Rectal smooth muscle tissue (tissue), 1 donor: ENCODE data around the gene SMCO2.

Source experiments
- H3K27ac ChIP-seq: one replicate; pipeline ENCODE4 v1.7.0; 2013; ENCODE audit warnings: low read depth, low read length, inconsistent platforms
- H3K27me3 ChIP-seq: one replicate; pipeline ENCODE4 v1.7.0; 2013; ENCODE audit warnings: low read length; ENCODE audit not compliant: control insufficient read depth, insufficient read depth
- H3K36me3 ChIP-seq: one replicate; pipeline ENCODE4 v1.7.0; 2013; ENCODE audit warnings: low read length; ENCODE audit not compliant: control insufficient read depth, insufficient read depth
- H3K4me1 ChIP-seq: one replicate; pipeline ENCODE4 v1.7.0; 2013; ENCODE audit warnings: low read length; ENCODE audit not compliant: control insufficient read depth, insufficient read depth
- H3K4me3 ChIP-seq: one replicate; pipeline ENCODE4 v1.7.0; 2013; ENCODE audit warnings: low read length
- H3K9ac ChIP-seq: one replicate; pipeline ENCODE4 v1.7.0; 2013; ENCODE audit warnings: low read length

SMCO2 gene

GRCh38 chr12:27488479-27488878, 41.9 kb downstream of the SMCO2 start:
- no peak overlapping the region for H3K4me3 ChIP-seq
- H3K4me1 ChIP-seq = no peaks in the 10 kb centered on the region
- no peak overlapping the region for H3K27ac ChIP-seq
- H3K36me3 ChIP-seq = no peaks in the 10 kb centered on the region
- H3K27me3 ChIP-seq = no peaks in the 10 kb centered on the region
- H3K9ac ChIP-seq = no peak overlapping the region

GRCh38 chr12:27491226-27491625, 44.7 kb downstream of the SMCO2 start:
- Histone ChIP-seq H3K4me3 (no peak overlapping the region), H3K27me3 (no peaks in the 10 kb centered on the region), H3K9ac (no peak overlapping the region), H3K4me1 (no peaks in the 10 kb centered on the region), H3K36me3 (no peaks in the 10 kb centered on the region), H3K27ac (no peak overlapping the region)

GRCh38 chr12:27493260-27493940, 46.9 kb downstream of the SMCO2 start:
- Histone ChIP-seq H3K27ac (no peak overlapping the region), H3K4me1 (no peaks in the 10 kb centered on the region), H3K9ac (no peak overlapping the region), H3K36me3 (no peaks in the 10 kb centered on the region), H3K4me3 (no peak overlapping the region), H3K27me3 (no peaks in the 10 kb centered on the region)

- no peaks in the 10 kb centered on the region for H3K36me3 ChIP-seq
- H3K9ac ChIP-seq = no peak overlapping the region
- no peaks in the 10 kb centered on the region for H3K27me3 ChIP-seq
- no peaks in the 10 kb centered on the region for H3K4me1 ChIP-seq
- no peak overlapping the region for H3K27ac ChIP-seq
- H3K4me3 ChIP-seq = no peak overlapping the region
Measured at GRCh38 chr12:27497446-27497845, 50.9 kb downstream of the SMCO2 start.

- Histone ChIP-seq H3K36me3 (no peaks in the 10 kb centered on the region), H3K4me3 (no peak overlapping the region), H3K9ac (no peak overlapping the region), H3K4me1 (no peaks in the 10 kb centered on the region), H3K27me3 (no peaks in the 10 kb centered on the region), H3K27ac (no peak overlapping the region)
Measured at GRCh38 chr12:27498149-27498548, 51.6 kb downstream of the SMCO2 start.

DNA sequence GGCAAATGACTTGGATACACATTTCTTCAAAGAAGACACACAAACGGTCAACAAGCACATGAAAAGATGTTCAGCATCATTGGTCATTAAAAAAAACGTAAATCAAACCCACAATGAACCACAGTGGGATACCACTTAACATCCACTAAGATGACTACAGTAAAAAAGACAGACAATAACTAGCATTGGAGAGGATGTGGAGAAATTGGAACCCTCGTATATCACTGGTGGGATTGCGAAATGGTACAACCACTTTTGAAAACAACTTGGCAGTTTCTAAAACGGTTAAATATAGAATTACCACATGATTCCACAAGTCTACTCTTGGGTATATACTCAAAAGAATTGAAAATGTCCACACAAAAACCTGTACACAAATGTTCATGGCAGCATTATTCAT, 52.2 kb downstream of the SMCO2 start:
- no peaks in the 10 kb centered on the region for H3K4me1 ChIP-seq
- no peak overlapping the region for H3K4me3 ChIP-seq
- no peak overlapping the region for H3K27ac ChIP-seq
- no peak overlapping the region for H3K9ac ChIP-seq
- no peaks in the 10 kb centered on the region for H3K27me3 ChIP-seq
- no peaks in the 10 kb centered on the region for H3K36me3 ChIP-seq

GRCh38 chr12:27499377-27499776, 52.8 kb downstream of the SMCO2 start:
- Histone ChIP-seq H3K27me3 (no peaks in the 10 kb centered on the region), H3K4me1 (no peaks in the 10 kb centered on the region), H3K27ac (no peak overlapping the region), H3K4me3 (no peak overlapping the region), H3K9ac (no peak overlapping the region), H3K36me3 (no peaks in the 10 kb centered on the region)

- Histone ChIP-seq H3K36me3 (no peaks in the 10 kb centered on the region), H3K27ac (no peak overlapping the region), H3K9ac (no peak overlapping the region), H3K4me3 (no peak overlapping the region), H3K27me3 (no peaks in the 10 kb centered on the region), H3K4me1 (no peaks in the 10 kb centered on the region)
Measured at GRCh38 chr12:27500546-27500945, 54.0 kb downstream of the SMCO2 start.

DNA sequence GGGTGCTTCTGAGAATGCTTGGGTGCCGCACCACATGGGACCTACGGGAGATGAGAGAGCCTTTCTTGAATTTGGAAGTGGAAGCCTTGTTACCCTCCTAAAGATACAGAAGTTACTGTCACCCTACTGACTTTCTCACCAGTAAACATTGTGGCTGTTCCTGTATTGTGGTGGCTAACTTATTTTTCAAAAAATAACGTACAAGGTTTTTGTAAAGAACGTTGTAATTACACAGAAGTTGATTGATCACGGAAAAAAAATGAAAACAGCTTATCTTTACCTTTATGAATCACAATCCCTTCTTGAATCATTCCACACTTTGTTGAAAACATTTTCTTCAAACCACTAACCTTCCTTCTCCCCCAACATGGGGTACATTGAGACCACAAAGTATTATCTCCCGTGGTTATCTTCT, 55.5 kb downstream of the SMCO2 start:
- Histone ChIP-seq H3K9ac (no peak overlapping the region), H3K27me3 (no peaks in the 10 kb centered on the region), H3K4me1 (no peaks in the 10 kb centered on the region), H3K27ac (no peak overlapping the region), H3K4me3 (no peak overlapping the region), H3K36me3 (no peaks in the 10 kb centered on the region)

DNA sequence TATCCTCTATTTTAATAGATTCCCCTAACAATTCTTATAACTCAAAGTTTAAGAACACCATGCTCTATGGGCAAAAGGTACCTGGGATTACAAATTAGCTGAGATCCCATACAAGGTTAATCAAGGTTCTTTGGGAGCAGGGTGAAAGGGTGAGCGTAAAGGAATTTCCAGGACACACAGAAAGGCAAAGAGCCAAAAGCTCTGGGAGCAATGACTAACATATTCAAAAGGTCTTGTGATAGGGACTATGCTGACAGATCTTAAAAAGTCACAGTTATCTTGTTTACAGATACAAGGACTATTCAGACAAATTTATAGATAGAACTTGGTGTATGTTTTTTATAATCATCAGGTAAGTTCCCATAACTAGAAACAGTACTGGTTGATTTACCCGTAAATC, 58.0 kb downstream of the SMCO2 start:
- Histone ChIP-seq H3K4me3 (no peak overlapping the region), H3K36me3 (no peaks in the 10 kb centered on the region), H3K4me1 (no peaks in the 10 kb centered on the region), H3K27ac (no peak overlapping the region), H3K9ac (no peak overlapping the region), H3K27me3 (no peaks in the 10 kb centered on the region)

GRCh38 chr12:27505109-27505508, 58.6 kb downstream of the SMCO2 start:
- no peak overlapping the region for H3K9ac ChIP-seq
- no peaks in the 10 kb centered on the region for H3K4me1 ChIP-seq
- H3K27me3 ChIP-seq = no peaks in the 10 kb centered on the region
- H3K36me3 ChIP-seq = no peaks in the 10 kb centered on the region
- H3K27ac ChIP-seq = no peak overlapping the region
- no peak overlapping the region for H3K4me3 ChIP-seq

- Histone ChIP-seq H3K4me1 (no peaks in the 10 kb centered on the region), H3K27ac (no peak overlapping the region), H3K4me3 (no peak overlapping the region), H3K27me3 (no peaks in the 10 kb centered on the region), H3K9ac (no peak overlapping the region), H3K36me3 (no peaks in the 10 kb centered on the region)
Measured at GRCh38 chr12:27505761-27506160, 59.2 kb downstream of the SMCO2 start.

DNA sequence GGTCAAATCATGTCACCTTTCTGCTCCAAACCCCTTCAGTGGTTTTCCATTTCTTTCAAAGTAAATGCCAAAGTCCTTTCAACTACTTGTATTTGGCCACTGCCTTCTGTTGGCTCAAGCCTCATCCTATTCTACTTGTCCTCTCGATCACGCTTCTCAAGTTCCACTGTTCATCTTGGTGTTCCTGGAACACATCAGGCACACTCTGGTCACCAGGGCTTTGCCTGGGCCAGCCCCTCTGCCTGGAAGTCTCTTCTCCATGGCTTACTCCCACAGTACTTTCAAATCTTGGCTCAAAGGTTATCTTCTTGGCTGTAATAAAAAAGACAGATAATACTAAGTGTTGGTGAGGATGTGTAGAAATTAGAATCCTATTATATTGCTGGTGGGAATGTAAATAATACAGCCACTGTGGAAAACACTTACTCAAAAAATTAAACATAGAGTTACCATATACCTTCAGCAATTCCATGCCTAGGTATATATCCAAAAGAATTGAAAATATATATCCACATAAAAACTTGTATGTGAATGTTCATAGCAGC, 60.2 kb downstream of the SMCO2 start:
- no peaks in the 10 kb centered on the region for H3K27me3 ChIP-seq
- H3K9ac ChIP-seq = no peak overlapping the region
- H3K4me3 ChIP-seq = no peak overlapping the region
- no peak overlapping the region for H3K27ac ChIP-seq
- H3K36me3 ChIP-seq = no peaks in the 10 kb centered on the region
- H3K4me1 ChIP-seq = peaks cover 8% of the 10 kb centered on the region
